K562 (cell line): ENCODE data around the gene XIRP2. TPM values are rescaled to one million over a fixed set of nuclear protein-coding genes. Genes with fewer than 3 reads are reported as not detected.

Experiments used
- ATAC-seq: fragments of 200-7000 bp; cut with Tn5 transposase; 3 replicates; pipeline ENCODE4 v1.9.1; 2020; ENCODE audit warnings: moderate library complexity
- BruUV-seq: library from RNA; stranded (reverse); fragments of 400-500 nt; replicated peaks from 2 replicates; lab custom pipeline; 2021; lab: Mats Ljungman, UMichigan
- CTCF ChIA-PET: fragments of 300-600 bp; formaldehyde crosslinking; extraction: SDS; loops from one replicate; lab custom pipeline; 2021; ENCODE audit warnings: low intra/inter-chr PET ratio; lab: Yijun Ruan, JAX
- POLR2A ChIA-PET: fragments of 300-600, 350-650 bp; sonication (Branson Sonifier 250); formaldehyde crosslinking; extraction: SDS; loops from one replicate; lab custom pipeline; 2021; ENCODE audit warnings: antibody characterized with exemption, inconsistent platforms; lab: Yijun Ruan, JAX
- DNase-seq, 4 experiments: peaks; one replicate each; pipeline versions ENCODE4 v3.0.0 to v3.0.0-alpha.2; 2011 to 2018; ENCODE audit warnings: low spot score in 3 of 4, mixed read lengths in 3 of 4; ENCODE audit errors: extremely low read depth in 1 of 4
- FAIRE-seq: peaks from 2 replicates; lab custom pipeline; 2011; peaks lifted over from hg19 to GRCh38; lab: Jason Lieb, UNC
- H2AFZ ChIP-seq: 2 replicates; pipeline ENCODE4 v1.6.0; 2011; ENCODE audit warnings: low read depth, low read length, control low read depth, inconsistent platforms
- H3K27ac ChIP-seq: fragments of 200-600 bp; 3 replicates; pipeline ENCODE4 v1.8.0; 2011; ENCODE audit warnings: low read depth, mild to moderate bottlenecking, control low read depth, inconsistent platforms, low read length, moderate library complexity, mixed read lengths; ENCODE audit errors: extremely low read depth
- H3K27me3 ChIP-seq, 2 experiments: fragments of 300-600 bp in 1 of 2; 2 replicates in 1 of 2; 3 replicates in 1 of 2; pipeline versions ENCODE4 v1.6.0 to v1.8.0; 2011; ENCODE audit warnings: inconsistent platforms in 2 of 2, low read length in 2 of 2, mild to moderate bottlenecking in 1 of 2, mixed read lengths in 1 of 2, moderate library complexity in 1 of 2; ENCODE audit not compliant: control insufficient read depth in 2 of 2, insufficient read depth in 2 of 2
- H3K36me3 ChIP-seq: fragments of 300-600 bp; 3 replicates; pipeline ENCODE4 v1.8.0; 2011; ENCODE audit warnings: mild to moderate bottlenecking, low read length, inconsistent platforms; ENCODE audit not compliant: control insufficient read depth, insufficient read depth
- H3K4me1 ChIP-seq, 2 experiments: fragments of 200-600 bp in 1 of 2; replicated peaks in 1 of 2; 2 replicates in 1 of 2; 3 replicates in 1 of 2; pipeline versions ENCODE4 v1.5.1 to v1.8.0; 2011; ENCODE audit warnings: inconsistent platforms in 2 of 2, low read length in 2 of 2, mild to moderate bottlenecking in 1 of 2, mixed read lengths in 1 of 2, moderate library complexity in 1 of 2; ENCODE audit not compliant: control insufficient read depth in 2 of 2, insufficient read depth in 2 of 2
- H3K4me2 ChIP-seq: 2 replicates; pipeline ENCODE4 v1.6.1; 2011; ENCODE audit warnings: low read length, control low read depth, inconsistent platforms, mixed read lengths; ENCODE audit not compliant: insufficient read depth
- H3K4me3 ChIP-seq: fragments of 200-600 bp; sonication (generic), shearing (Covaris generic); 2 replicates; pipeline ENCODE4 v1.5.1; 2016; ENCODE audit warnings: control low read depth, inconsistent platforms
- H3K79me2 ChIP-seq: fragments of 200-600 bp; 3 replicates; pipeline ENCODE4 v1.8.0; 2011; ENCODE audit warnings: low read length, inconsistent platforms; ENCODE audit not compliant: control insufficient read depth, insufficient read depth
- H3K9ac ChIP-seq, 2 experiments: 2 replicates each; pipeline versions ENCODE4 v1.6.0 to v1.6.1; 2011; ENCODE audit warnings: low read depth in 2 of 2, low read length in 2 of 2, control low read depth in 1 of 2, inconsistent platforms in 1 of 2, mild to moderate bottlenecking in 1 of 2, mixed read lengths in 1 of 2; ENCODE audit not compliant: insufficient read depth in 1 of 2
- H3K9me1 ChIP-seq: one replicate; pipeline ENCODE4 v1.6.0; 2011; ENCODE audit warnings: inconsistent platforms, mild to moderate bottlenecking, low read length, moderate library complexity; ENCODE audit not compliant: control insufficient read depth, insufficient read depth
- H3K9me3 ChIP-seq: replicated peaks from 2 replicates; pipeline ENCODE4 v1.5.1; 2011; ENCODE audit warnings: low read depth, low read length, inconsistent platforms; ENCODE audit not compliant: control insufficient read depth, insufficient read depth
- H4K20me1 ChIP-seq: replicated peaks from 2 replicates; pipeline ENCODE4 v1.6.1; 2011; ENCODE audit warnings: low read length, inconsistent platforms, mixed read lengths; ENCODE audit not compliant: control insufficient read depth, insufficient read depth
- HDAC6 ChIP-seq: IDR thresholded peaks from 2 replicates; pipeline ENCODE4 v1.6.1; 2012; ENCODE audit warnings: low read depth, mild to moderate bottlenecking, control low read depth, inconsistent platforms, low read length, moderate library complexity
- HOXB6 ChIP-seq: fragments of 250-450 bp; sonication (Bioruptor Pico); IDR thresholded peaks from 2 replicates; pipeline ENCODE4 v1.5.1; 2022; ENCODE audit warnings: mild to moderate bottlenecking, borderline replicate concordance
- IRF2 ChIP-seq: sonication (generic); formaldehyde crosslinking; IDR thresholded peaks from 2 replicates; pipeline ENCODE4 v1.8.1; 2022; ENCODE audit warnings: mild to moderate bottlenecking, missing genetic modification reagents
- MYC ChIP-seq, 2 experiments: fragments of 250-450 bp in 1 of 2; sonication (Bioruptor Pico) in 1 of 2; IDR thresholded peaks; 2 replicates each; pipeline versions ENCODE4 v1.5.1 to v1.6.1; 2012 to 2021; ENCODE audit warnings: low read depth in 2 of 2, borderline replicate concordance in 1 of 2, improper control_type of control experiment in 1 of 2, low read length in 1 of 2, mild to moderate bottlenecking in 1 of 2, moderate library complexity in 1 of 2
- PHF21A ChIP-seq: fragments of 450-650 bp; IDR thresholded peaks from 2 replicates; pipeline ENCODE4 v1.6.1; 2017; ENCODE audit warnings: low read depth, borderline replicate concordance
- PML ChIP-seq: IDR thresholded peaks from 2 replicates; pipeline ENCODE4 v1.6.1; 2012; ENCODE audit warnings: low read length, inconsistent platforms
- SPI1 ChIP-seq: IDR thresholded peaks from 2 replicates; pipeline ENCODE4 v1.6.1; 2011; ENCODE audit warnings: low read depth, low read length, control low read depth, borderline replicate concordance
- STAG1 ChIP-seq: sonication (generic); formaldehyde crosslinking; IDR thresholded peaks from 2 replicates; pipeline ENCODE4 v1.5.0; 2020; ENCODE audit warnings: missing genetic modification reagents, borderline replicate concordance
- ZEB2 ChIP-seq: fragments of 450-650 bp; IDR thresholded peaks from 2 replicates; pipeline ENCODE4 v1.6.1; 2016
- WGBS: fragments of 100-300 bp; shearing (Covaris generic); methylation state at CpG from one replicate; pipeline ENCODE4 v1.1.6; 2016; ENCODE audit warnings: low coverage, mixed read lengths; ENCODE audit not compliant: insufficient coverage; ENCODE audit errors: missing lambda C conversion rate; 5-methylcytosine and 5-hydroxymethylcytosine counted together
- in situ Hi-C: fragments of 300-500 bp; cut with MboI; formaldehyde crosslinking; loops from 4 replicates; pipeline ENCODE4 v1.15.0; 2018; ENCODE audit warnings: inconsistent platforms, mixed read lengths
- intact Hi-C: fragments of 100-400 bp; cut with micrococcal nuclease; formaldehyde crosslinking; loops from 2 replicates; pipeline ENCODE4 v1.14.2; 2022
- polyA plus RNA-seq, 8 experiments: library from polyadenylated mRNA; depleted of rRNA in 4 of 8; stranded (reverse) in 5 of 8; unstranded in 3 of 8; fragments of >200 nt; fragmentation: Nextera tagmentation in 2 of 8; fragmentation: Illumina TruSeq in 1 of 8; extraction: Ambion mirVana in 2 of 8; extraction: Trizol in 1 of 8; gene quantifications; 2 replicates each; pipeline versions ENCODE4 v1.2.1 to v1.2.3, GENCODE V29; 2011 to 2014; ENCODE audit warnings: inconsistent platforms in 1 of 8, missing spikeins in 1 of 8
- total RNA-seq, 7 experiments: library from RNA; depleted of rRNA in 6 of 7; stranded (reverse); fragments of >200 nt in 6 of 7; fragmentation: Illumina TruSeq in 2 of 7; extraction: Trizol in 2 of 7; gene quantifications; 2 replicates each; pipeline versions ENCODE4 v1.2.1 to v1.2.3, GENCODE V29; 2011 to 2021; ENCODE audit warnings: low replicate concordance in 1 of 7
- TF ChIP-seq, protein P1 (sequence below), 3 experiments: fragments of 200-800 bp in 1 of 3; sonication (Bioruptor generic) in 1 of 3; sonication (generic) in 1 of 3; formaldehyde crosslinking in 1 of 3; IDR thresholded peaks; 2 replicates each; pipeline versions ENCODE4 v1.6.1 to v1.8.0; 2016 to 2022; ENCODE audit warnings: mild to moderate bottlenecking in 2 of 3, missing compliant biosample characterization in 2 of 3, missing genetic modification characterization in 2 of 3, missing genetic modification reagents in 1 of 3
- TF ChIP-seq, protein P2 (sequence below), 2 experiments: fragments of 250-450 bp in 1 of 2; fragments of 450-650 bp in 1 of 2; sonication (Bioruptor Pico) in 1 of 2; IDR thresholded peaks; 2 replicates each; pipeline versions ENCODE4 v1.6.1 to v1.8.0; 2016 to 2021; ENCODE audit warnings: mild to moderate bottlenecking in 2 of 2, moderate library complexity in 2 of 2, missing compliant biosample characterization in 1 of 2, missing genetic modification characterization in 1 of 2
- TF ChIP-seq, protein P3 (sequence below): sonication (generic); formaldehyde crosslinking; IDR thresholded peaks from 2 replicates; pipeline ENCODE4 v1.8.1; 2023; ENCODE audit warnings: mild to moderate bottlenecking, missing genetic modification reagents

XIRP2 gene
- total and polyA plus RNA-seq, 9 of the 15 experiments (the other 6 are each of a cell fraction or from before 2014, with no cell fraction given) = 0.04 to 0.10 (median 0.04) TPM; not detected in 2

DNA sequence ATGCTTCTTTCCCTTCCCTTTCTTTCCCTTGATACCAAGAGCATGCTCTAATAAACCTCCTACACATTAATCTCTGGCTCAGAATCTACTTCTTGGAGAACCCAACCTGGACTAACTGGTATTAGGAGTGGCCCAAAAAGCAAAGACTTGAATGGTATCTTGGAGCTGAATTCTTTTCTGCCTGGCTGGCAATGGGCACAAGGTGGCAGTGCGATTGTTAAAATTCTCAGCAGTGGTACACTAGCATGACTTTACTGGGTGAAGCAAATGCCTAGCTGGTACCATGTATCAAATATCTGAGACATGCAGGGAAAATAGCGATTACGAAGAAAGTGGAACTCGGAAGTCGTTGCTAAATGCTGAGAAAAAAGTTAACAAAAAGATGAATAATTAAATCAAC is 376.1 kb downstream of the XIRP2 start:
- Histone ChIP-seq H3K4me1 (no peaks in the 10 kb centered on the region), H4K20me1 (no peaks in the 10 kb centered on the region), H3K27me3 (no peaks in the 10 kb centered on the region), H3K4me2 (no peak overlapping the region), H3K79me2 (no peaks in the 10 kb centered on the region), H3K9ac (no peak overlapping the region), H3K4me3 (no peak overlapping the region), H3K36me3 (no peaks in the 10 kb centered on the region), H3K9me3 (no peaks in the 10 kb centered on the region; the same call in 1 of the 2 replicates), H3K9me1 (no peaks in the 10 kb centered on the region), H3K27ac (no peak overlapping the region), H2AFZ (no peak overlapping the region)
- WGBS = 0% methylated on average over 5 of the region's 5 CpGs
- ATAC-seq (no peak), FAIRE-seq (no peak), DNase-seq (no peak)
- no TSS peak for BruUV-seq
- ChIA-PET CTCF (no interaction called here), POLR2A (no interaction called here)
- intact Hi-C loops = no loop called here
- TF ChIP-seq MYC (IDR thresholded peaks at IDR 0.05; ENCODE audit: low read depth, low read length) (no peak), MYC (CRISPR knock-in tag; IDR thresholded peaks at IDR 0.05; ENCODE audit: borderline replicate concordance, low read depth) (no peak), HDAC6 (no peak), STAG1 (CRISPR knock-in tag) (no peak), SPI1 (no peak), PHF21A (no peak)
- in situ Hi-C loops = no loop called here

DNA sequence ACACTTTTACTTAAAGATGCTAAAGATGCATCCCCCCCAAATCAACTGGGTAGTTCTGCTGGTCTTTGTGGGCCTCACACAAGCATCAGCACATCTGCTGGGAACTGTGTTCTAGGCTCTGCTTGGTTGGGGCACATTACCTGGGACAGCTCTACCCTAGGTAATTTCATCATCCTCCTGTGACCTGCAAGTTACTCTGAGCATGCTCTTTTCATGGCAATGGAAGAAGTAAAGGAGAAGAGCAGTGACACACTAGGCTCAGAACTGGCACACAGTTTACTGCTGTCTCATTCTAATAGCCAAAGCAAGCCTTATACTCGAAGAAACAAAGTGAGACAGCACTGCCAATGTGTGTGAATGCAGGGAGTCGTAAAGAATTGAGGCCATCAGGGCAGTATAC is 376.7 kb downstream of the XIRP2 start:
- TF ChIP-seq, protein P1, sequence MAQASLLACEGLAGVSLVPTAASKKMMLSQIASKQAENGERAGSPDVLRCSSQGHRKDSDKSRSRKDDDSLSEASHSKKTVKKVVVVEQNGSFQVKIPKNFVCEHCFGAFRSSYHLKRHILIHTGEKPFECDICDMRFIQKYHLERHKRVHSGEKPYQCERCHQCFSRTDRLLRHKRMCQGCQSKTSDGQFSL (CRISPR knock-in tag; IDR thresholded peaks at IDR 0.05) = no peak
- TF ChIP-seq, protein P1 (tag; IDR thresholded peaks at IDR 0.05) = no peak
- TF ChIP-seq, protein P2, sequence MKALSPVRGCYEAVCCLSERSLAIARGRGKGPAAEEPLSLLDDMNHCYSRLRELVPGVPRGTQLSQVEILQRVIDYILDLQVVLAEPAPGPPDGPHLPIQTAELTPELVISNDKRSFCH (CRISPR knock-in tag; IDR thresholded peaks at IDR 0.05) = no peak
- TF ChIP-seq, protein P2 (tag; IDR thresholded peaks at IDR 0.05) = no peak
- TF ChIP-seq ZEB2 (no peak), PML (no peak), HOXB6 (CRISPR knock-in tag) (no peak), IRF2 (CRISPR knock-in tag) (no peak)
- TF ChIP-seq, protein P3, sequence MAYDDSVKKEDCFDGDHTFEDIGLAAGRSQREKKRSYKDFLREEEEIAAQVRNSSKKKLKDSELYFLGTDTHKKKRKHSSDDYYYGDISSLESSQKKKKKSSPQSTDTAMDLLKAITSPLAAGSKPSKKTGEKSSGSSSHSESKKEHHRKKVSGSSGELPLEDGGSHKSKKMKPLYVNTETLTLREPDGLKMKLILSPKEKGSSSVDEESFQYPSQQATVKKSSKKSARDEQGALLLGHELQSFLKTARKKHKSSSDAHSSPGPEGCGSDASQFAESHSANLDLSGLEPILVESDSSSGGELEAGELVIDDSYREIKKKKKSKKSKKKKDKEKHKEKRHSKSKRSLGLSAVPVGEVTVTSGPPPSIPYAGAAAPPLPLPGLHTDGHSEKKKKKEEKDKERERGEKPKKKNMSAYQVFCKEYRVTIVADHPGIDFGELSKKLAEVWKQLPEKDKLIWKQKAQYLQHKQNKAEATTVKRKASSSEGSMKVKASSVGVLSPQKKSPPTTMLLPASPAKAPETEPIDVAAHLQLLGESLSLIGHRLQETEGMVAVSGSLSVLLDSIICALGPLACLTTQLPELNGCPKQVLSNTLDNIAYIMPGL (CRISPR knock-in tag) = no peak
- TF ChIP-seq, all 486 proteins: peak for 0
- Histone ChIP-seq H3K79me2 (no peaks in the 10 kb centered on the region), H3K27ac (no peak overlapping the region), H3K36me3 (no peaks in the 10 kb centered on the region), H3K27me3 (no peaks in the 10 kb centered on the region), H3K9me3 (no peaks in the 10 kb centered on the region; the same call in 1 of the 2 replicates), H4K20me1 (no peaks in the 10 kb centered on the region), H3K4me3 (no peak overlapping the region), H3K4me1 (no peaks in the 10 kb centered on the region), H3K9me1 (no peaks in the 10 kb centered on the region), H3K9ac (no peak overlapping the region), H2AFZ (no peak overlapping the region), H3K4me2 (no peak overlapping the region)
- in situ Hi-C loops = no loop called here
- ATAC-seq (no peak), DNase-seq (no peak), FAIRE-seq (no peak)
- ChIA-PET POLR2A (no interaction called here), CTCF (no interaction called here)
- BruUV-seq = no TSS peak
- WGBS = 0% methylated on average over 2 of the region's 2 CpGs
- intact Hi-C loops = no loop called here
